Kidney (tissue), 14 donors: Measurements from ENCODE around the gene UPB1. TPM values are rescaled to one million over a fixed set of nuclear protein-coding genes. Genes with fewer than 3 reads are reported as not detected.

ENCODE experiments used
- DNase-seq, 5 donors: peaks; one replicate each; pipeline ENCODE4 v3.0.0-alpha.2; 2013 to 2020
- FAIRE-seq: peaks from 2 replicates; lab custom pipeline; 2012; peaks lifted over from hg19 to GRCh38; lab: Jason Lieb, UNC
- H3K27ac ChIP-seq, 2 donors: one replicate each; pipeline ENCODE4 v1.7.0; 2013; ENCODE audit warnings: low read depth in 2 of 2, low read length in 2 of 2, inconsistent platforms in 1 of 2
- H3K27me3 ChIP-seq: one replicate; pipeline ENCODE4 v1.7.1; 2013; ENCODE audit warnings: low read length, inconsistent platforms; ENCODE audit not compliant: control insufficient read depth, insufficient read depth
- H3K36me3 ChIP-seq, 3 donors: one replicate each; pipeline versions ENCODE4 v1.7.0 to v1.7.1; 2013; ENCODE audit warnings: low read length in 3 of 3, control low read depth in 1 of 3, inconsistent platforms in 1 of 3; ENCODE audit not compliant: insufficient read depth in 3 of 3, control insufficient read depth in 2 of 3
- H3K4me1 ChIP-seq, 3 donors: one replicate each; pipeline versions ENCODE4 v1.7.0 to v1.7.1; 2013; ENCODE audit warnings: low read length in 3 of 3, inconsistent platforms in 1 of 3, low read depth in 1 of 3; ENCODE audit not compliant: control insufficient read depth in 2 of 3, insufficient read depth in 2 of 3
- H3K4me3 ChIP-seq, 3 donors: one replicate each; pipeline versions ENCODE4 v1.7.0 to v1.8.1; 2013; ENCODE audit warnings: low read length in 3 of 3, control low read depth in 1 of 3, inconsistent platforms in 1 of 3
- H3K9ac ChIP-seq, 3 donors: one replicate each; pipeline versions ENCODE4 v1.7.0 to v1.7.1; 2013; ENCODE audit warnings: low read length in 3 of 3, control low read depth in 1 of 3, inconsistent platforms in 1 of 3
- H3K9me3 ChIP-seq, 3 donors: one replicate each; pipeline versions ENCODE4 v1.7.0 to v1.7.1; 2013; ENCODE audit warnings: low read length in 3 of 3, control low read depth in 1 of 3, inconsistent platforms in 1 of 3; ENCODE audit not compliant: control insufficient read depth in 2 of 3, insufficient read depth in 1 of 3
- intact Hi-C: fragments of 100-400 bp; cut with DNase I; formaldehyde crosslinking; loops from one replicate; pipeline ENCODE4 v1.11.1; 2022
- polyA plus RNA-seq: library from polyadenylated mRNA; stranded (reverse); fragments of 350-450 nt; fragmentation: Illumina TruSeq; extraction: RNeasy Lipid Tissue Mini Kit (QIAGEN cat#74804); gene quantifications from one replicate; pipeline ENCODE4 v1.2.3, GENCODE V29; 2014; ENCODE audit warnings: low read depth, low replicate concordance; ENCODE audit not compliant: insufficient read depth
- total RNA-seq: library from RNA; stranded (reverse); fragmentation: NEBNext Ultra II Directional; extraction: Animal tissue kit (Norgen Biotek cat#: 25700); gene quantifications from one replicate; pipeline ENCODE4 v1.2.1, GENCODE V29; 2021
- TF ChIP-seq, protein P1 (sequence below): IDR thresholded peaks from 3 replicates; pipeline ENCODE4 v1.5.1; 2012; ENCODE audit warnings: mild to moderate bottlenecking, moderate library complexity, borderline replicate concordance; ENCODE audit not compliant: insufficient read depth; ENCODE audit errors: extremely low read depth
- donor health status: control.
- donor health status: control.
- donor health status: control.
- donor health status: control.
- donor health status: control.
- donor health status: DM: yes; HTN: yes; CAD: no.
- donor health status: Normal renal cell carcinoma (clear cell type).

UPB1 gene
- total and polyA plus RNA-seq, 2 donors from 2014 or later: 1.0 to 64.6 TPM

DNA sequence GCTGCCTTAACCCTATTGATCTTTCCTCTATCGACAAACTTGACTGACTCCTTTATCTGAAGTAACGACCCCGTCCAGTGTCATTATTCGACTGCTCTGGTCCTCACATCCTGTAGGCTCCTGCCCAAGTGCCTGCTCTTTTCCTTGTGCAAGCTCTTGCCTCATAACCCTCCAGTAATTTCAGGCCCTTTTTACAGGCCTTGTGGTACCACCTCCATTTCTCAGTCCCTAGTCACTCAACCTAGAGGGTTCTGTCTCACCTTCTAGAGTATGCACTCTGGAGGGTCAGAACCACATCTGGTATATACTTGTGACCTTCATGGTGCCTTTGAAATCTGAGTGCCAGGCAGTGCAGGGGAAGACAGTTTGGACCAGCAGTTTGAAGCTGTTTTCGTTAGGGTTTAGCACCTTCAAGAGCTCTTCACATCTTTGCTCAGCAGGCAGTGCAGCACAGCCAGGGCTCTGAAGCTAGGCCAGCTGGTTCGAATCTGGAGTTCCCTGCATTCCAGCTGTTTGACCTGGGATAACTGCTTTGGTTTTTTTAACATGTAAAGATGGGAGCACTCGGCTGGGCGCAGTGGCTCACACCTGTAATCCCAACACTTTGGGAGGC, 71.9 kb downstream of the UPB1 start:
- no peak for DNase-seq

DNA sequence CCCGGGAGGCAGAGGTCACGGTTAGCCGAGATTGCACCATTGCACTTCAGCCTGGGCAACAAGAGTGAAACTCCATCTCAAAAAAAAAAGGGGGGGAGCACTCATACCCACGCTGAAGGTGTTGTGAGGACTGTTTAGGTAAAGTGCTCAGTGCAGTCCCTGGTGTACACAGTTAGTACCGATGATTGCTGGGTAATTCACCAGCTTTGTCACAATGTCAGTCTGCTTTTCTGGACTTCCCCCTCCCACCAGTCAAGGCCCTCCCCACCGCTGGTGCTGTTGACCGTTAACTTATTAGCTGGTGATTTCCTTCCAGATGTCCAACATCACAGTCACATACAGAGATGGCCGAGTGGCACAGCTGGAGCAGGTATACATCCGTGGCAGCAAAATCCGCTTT, 72.5 kb downstream of the UPB1 start:
- TF ChIP-seq, protein P1, sequence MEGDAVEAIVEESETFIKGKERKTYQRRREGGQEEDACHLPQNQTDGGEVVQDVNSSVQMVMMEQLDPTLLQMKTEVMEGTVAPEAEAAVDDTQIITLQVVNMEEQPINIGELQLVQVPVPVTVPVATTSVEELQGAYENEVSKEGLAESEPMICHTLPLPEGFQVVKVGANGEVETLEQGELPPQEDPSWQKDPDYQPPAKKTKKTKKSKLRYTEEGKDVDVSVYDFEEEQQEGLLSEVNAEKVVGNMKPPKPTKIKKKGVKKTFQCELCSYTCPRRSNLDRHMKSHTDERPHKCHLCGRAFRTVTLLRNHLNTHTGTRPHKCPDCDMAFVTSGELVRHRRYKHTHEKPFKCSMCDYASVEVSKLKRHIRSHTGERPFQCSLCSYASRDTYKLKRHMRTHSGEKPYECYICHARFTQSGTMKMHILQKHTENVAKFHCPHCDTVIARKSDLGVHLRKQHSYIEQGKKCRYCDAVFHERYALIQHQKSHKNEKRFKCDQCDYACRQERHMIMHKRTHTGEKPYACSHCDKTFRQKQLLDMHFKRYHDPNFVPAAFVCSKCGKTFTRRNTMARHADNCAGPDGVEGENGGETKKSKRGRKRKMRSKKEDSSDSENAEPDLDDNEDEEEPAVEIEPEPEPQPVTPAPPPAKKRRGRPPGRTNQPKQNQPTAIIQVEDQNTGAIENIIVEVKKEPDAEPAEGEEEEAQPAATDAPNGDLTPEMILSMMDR: no peak
- no peak overlapping the region for H3K9ac ChIP-seq
- H3K9me3 ChIP-seq: no peaks in the 10 kb centered on the region
- peaks cover 9 to 33% (median 18%) of the 10 kb centered on the region in 3 donors for H3K36me3 ChIP-seq
- no peaks in the 10 kb centered on the region for H3K27me3 ChIP-seq
- H3K4me1 ChIP-seq: peaks cover 0 to 22% (median 19%) of the 10 kb centered on the region in 3 donors
- DNase-seq (no peak), FAIRE-seq (no peak)
- no peak overlapping the region for H3K4me3 ChIP-seq
- H3K27ac ChIP-seq: no peak overlapping the region
- intact Hi-C loops: no loop called here

More for the DNA sequence above, 71.9 kb downstream of the UPB1 start:
- Histone ChIP-seq H3K4me1 (peaks cover 0 to 22% (median 19%) of the 10 kb centered on the region in 3 donors), H3K27ac (no peak overlapping the region), H3K9ac (no peak overlapping the region), H3K36me3 (peaks cover 9 to 28% (median 15%) of the 10 kb centered on the region in 3 donors), H3K27me3 (no peaks in the 10 kb centered on the region), H3K9me3 (no peaks in the 10 kb centered on the region), H3K4me3 (no peak overlapping the region)
- no peak for FAIRE-seq
- TF ChIP-seq, protein P1: no peak
- intact Hi-C loops: no loop called here

DNA sequence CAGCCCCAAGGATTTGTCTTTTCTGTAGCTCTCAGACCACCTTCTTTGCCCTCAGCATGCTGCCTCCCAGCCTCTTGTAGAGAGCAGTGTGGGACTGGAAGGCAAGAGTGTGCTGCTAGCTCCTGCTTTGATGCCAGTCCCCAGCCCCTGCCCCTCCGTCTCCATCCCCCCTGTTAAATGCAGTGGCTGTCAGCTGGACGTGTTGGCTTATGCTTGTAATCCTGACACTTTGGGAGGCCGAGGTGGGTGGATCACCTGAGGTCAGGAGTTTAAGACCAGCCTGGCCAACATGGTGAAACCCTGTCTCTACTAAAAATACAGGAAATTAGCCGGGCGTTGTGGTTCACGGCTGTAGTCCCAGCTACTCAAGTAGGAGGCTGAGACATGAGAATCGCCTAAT, 76.1 kb downstream of the UPB1 start:
- Histone ChIP-seq H3K27ac (no peak overlapping the region), H3K36me3 (peaks cover 13 to 49% (median 22%) of the 10 kb centered on the region in 3 donors)
- intact Hi-C loops: no loop called here

More for the DNA sequence above, 76.1 kb downstream of the UPB1 start:
- Histone ChIP-seq H3K27me3 (no peaks in the 10 kb centered on the region), H3K4me3 (no peak overlapping the region), H3K4me1 (peaks cover 0 to 7% (median 6%) of the 10 kb centered on the region in 3 donors), H3K9me3 (no peaks in the 10 kb centered on the region), H3K9ac (no peak overlapping the region)
- FAIRE-seq: no peak
- TF ChIP-seq, protein P1: no peak
- DNase-seq: no peak
